Upper lobe of left lung (tissue), 4 donors: Measurements from ENCODE around the gene CAPN10.

Experiments used
- EP300 ChIP-seq, 4 donors: sonication (generic); formaldehyde crosslinking; IDR thresholded peaks; one replicate each; pipeline ENCODE4 v1.5.1; 2017; ENCODE audit warnings: antibody characterized with exemption in 4 of 4, control low read depth in 2 of 4
- POLR2A ChIP-seq, 4 donors: fragments of 450-650 bp; IDR thresholded peaks; one replicate each; pipeline ENCODE4 v1.5.1; 2016 to 2017; ENCODE audit warnings: antibody characterized with exemption in 4 of 4, mild to moderate bottlenecking in 2 of 4
- POLR2AphosphoS5 ChIP-seq, 2 donors: sonication (generic); formaldehyde crosslinking; IDR thresholded peaks; one replicate each; pipeline ENCODE4 v1.5.1; 2017; ENCODE audit warnings: antibody characterized with exemption in 2 of 2
- TF ChIP-seq, protein P1 (sequence below), 6 experiments: fragments of 450-650 bp in 4 of 6; fragments of 200-600 bp in 2 of 6; sonication (generic) in 2 of 6; IDR thresholded peaks; one replicate each; pipeline ENCODE4 v1.5.1; 2016 to 2019; ENCODE audit warnings: antibody characterized with exemption in 6 of 6

DNA sequence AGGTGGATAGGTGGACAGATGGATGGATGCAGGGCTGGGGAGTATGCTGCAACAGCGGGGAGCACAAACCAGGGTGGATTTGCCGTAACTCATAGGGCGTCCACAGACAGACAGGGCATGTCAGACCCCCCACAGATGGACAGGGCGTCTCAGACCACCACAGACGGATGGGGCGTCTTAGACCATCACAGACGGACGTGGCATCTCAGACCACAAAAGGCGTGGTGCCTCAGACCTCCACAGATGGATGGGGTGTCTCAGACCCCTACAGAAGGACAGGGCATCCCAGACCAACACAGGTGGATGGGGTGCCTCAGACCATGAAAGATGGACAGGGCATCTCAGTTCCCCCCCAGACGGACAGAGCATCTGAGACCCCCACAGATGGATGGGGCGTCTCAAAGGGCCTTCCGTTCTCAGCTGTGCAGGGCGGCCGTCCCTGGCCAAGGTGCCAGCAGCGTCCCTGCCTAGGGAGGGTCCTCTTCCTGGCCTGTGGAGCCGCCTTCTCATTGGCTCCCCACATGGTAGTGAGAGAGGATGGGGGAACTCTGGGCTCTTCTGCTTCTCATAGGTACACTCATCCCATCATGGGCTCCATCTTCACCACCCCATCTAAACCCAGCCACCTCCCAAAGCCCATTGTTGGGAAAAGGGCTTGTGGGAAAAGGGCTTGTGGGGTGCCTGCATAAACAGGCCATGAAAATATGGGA is 30.8 kb upstream of the CAPN10 start:
- TF ChIP-seq, protein P1, sequence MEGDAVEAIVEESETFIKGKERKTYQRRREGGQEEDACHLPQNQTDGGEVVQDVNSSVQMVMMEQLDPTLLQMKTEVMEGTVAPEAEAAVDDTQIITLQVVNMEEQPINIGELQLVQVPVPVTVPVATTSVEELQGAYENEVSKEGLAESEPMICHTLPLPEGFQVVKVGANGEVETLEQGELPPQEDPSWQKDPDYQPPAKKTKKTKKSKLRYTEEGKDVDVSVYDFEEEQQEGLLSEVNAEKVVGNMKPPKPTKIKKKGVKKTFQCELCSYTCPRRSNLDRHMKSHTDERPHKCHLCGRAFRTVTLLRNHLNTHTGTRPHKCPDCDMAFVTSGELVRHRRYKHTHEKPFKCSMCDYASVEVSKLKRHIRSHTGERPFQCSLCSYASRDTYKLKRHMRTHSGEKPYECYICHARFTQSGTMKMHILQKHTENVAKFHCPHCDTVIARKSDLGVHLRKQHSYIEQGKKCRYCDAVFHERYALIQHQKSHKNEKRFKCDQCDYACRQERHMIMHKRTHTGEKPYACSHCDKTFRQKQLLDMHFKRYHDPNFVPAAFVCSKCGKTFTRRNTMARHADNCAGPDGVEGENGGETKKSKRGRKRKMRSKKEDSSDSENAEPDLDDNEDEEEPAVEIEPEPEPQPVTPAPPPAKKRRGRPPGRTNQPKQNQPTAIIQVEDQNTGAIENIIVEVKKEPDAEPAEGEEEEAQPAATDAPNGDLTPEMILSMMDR (IDR thresholded peaks at IDR 0.05): no peak
- no peak for TF ChIP-seq EP300 (IDR thresholded peaks at IDR 0.05)
- no peak for TF ChIP-seq POLR2A (IDR thresholded peaks at IDR 0.05)
- TF ChIP-seq POLR2AphosphoS5 (IDR thresholded peaks at IDR 0.05): no peak
